ENCODE results near the gene TUBA1C.

Gene TUBA1C

GRCh38 chr12:49283541-49284429, 18.9 kb downstream of the TUBA1C start:
- no peak for DNase-seq (ENCODE audit: low read depth)

DNA sequence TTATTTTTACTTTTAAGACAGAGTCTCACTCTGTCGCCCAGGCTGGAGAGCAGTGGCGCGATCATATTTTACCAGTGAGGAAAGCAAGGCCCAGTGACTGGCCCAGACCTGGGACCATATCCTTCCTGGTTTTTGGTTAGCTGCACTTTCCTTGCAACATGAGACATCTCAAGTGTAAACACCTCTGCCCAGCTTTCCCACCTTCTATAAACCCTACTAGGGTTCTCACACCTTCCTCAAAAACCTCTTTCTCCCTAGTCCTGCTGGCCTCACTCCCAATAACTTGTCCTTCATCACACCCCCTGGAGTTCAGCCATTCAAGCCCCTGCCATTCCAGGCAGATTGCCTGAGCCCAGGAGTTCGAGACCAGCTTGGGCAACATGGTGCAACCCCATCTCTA, 19.8 kb downstream of the TUBA1C start:
- DNase-seq (ENCODE audit: low read depth), result no peak

DNA sequence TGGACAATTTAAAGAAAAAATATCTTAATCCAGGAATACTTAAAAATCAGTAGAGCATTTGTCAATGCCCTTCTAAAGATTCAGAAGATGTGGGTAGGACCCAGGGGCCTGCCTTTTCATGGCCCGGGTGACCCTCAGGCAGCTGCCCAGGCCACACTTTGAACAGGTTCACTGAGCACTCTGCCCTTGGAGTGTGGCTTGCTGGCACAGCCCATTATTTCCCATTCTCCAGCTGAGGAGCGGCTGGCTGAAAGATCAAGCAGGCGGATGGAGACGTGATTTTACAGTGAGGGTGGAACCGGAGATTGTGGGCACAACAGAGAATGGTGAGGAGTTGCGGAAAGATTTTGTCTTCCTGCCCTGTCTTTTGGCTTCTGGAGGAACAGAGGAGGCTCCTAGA, 23.0 kb downstream of the TUBA1C start:
- DNase-seq (ENCODE audit: low read depth), result no peak

GRCh38 chr12:49288412-49288853, 23.6 kb downstream of the TUBA1C start:
- DNase-seq (ENCODE audit: low read depth), result peak; percentile 11

DNA sequence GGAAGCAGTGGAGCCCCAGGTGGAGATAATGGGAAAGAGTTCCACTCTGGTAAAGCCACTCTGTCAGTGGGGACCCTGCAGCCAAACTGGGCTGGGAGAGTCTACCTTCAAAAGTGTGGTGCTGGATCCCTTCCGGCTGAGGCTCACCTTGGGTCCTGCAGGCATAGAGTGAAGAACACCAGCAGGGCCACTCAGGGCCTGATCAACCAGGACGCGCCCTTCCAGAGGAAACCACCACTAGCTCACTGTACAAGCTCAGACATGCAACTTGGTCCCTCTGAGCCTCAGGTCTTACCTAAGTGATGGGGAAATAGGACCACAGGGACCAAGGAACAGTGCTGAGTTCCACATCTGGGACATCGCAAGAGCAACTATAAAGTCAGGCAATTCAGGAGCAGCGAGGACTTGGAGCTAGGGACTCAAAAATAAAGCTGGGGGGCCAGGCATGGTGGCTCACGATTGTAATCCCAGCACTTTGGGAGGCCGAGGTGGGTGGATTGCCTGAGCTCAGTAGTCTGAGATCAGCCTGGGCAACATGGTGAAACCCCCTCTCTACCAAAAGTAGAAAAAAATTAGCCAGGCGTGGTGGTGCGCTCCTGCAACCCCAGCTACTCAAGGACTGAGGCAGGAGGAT, 24.2 kb downstream of the TUBA1C start:
- no peak for DNase-seq (ENCODE audit: low read depth)

GRCh38 chr12:49292729-49293055, 27.8 kb downstream of the TUBA1C start:
- DNase-seq (ENCODE audit: low read depth), result no peak

DNA sequence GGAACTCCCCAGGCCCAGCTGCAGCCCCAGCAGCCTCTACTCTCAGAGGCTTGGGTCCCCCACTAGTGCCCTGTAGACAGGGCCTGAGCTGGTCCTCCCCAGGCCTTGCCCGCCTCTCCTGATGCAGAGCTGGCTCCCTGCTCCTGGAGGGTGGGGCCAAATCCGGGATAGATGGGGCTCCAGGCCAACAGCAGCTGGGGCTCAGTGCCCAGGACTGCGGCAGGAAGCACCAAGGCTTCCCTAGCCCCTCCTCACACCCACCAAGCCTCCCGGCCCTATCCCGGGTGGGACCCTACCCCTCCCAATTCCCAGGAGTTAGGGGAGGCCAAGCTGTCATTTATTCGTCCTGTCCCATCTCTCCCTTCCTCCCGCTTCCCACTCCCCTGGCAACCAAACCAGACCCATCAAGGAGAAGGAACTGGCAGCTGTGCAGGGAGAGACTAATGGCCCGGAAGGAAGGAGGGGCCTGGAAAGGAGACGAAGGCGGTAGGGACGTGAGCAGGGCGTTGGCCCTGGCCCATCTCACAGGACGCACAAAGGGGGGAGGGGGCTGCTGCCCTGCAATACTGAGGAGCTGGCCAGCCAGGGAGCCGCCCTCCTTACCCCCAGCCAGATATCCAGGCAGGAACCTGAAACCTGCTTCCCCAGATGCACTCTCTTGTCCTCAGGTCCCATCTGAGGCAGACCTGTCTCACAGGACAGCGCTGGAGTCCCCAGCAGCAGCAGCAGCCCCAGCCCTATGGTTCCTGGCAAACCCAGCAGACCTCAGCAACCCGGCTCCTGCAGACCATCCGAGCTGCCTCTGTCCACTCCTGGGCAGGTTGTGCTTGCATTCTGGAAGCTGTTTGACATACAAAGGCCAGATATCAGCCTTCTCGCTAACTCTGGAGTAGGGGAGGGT, 28.4 kb downstream of the TUBA1C start:
- no peak for DNase-seq (ENCODE audit: low read depth)

DNA sequence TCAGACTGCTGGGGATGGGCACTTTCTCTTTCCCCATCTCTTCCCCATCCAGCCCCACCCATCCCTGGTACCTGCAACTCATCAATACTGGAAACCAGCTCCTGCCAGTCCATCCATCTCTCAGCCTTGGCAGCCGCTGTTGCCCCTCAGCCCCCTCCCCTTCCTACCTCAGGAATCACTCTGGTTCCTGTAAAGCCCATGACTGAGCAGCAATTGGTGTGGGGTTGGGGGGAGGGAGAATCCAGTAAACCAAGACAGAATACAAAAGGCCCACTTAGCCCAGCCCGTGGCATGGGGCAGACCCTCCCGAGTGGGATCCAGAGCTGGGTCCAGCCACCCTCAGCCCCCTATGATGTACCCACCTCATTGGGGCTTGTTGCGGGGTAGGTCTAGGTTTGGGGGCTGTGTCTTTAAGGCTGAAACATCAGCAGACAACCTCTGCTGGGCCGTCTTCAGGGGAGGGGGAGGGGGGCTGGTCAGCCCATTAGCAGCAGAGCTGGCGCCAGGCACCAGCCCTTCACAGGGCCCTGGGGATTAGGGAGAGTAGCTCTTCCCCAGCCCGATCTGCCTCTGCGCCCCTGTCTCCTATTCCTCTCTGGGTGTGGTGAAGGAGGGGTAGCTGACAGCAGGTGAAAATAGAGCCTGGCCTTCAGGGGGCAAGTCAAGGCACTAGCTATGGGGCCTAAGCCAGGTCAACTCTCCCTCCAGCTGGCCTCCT, 29.4 kb downstream of the TUBA1C start:
- DNase-seq (ENCODE audit: low read depth), result no peak

GRCh38 chr12:49294804-49295081, 29.9 kb downstream of the TUBA1C start:
- DNase-seq (ENCODE audit: low read depth), result no peak

- DNase-seq (ENCODE audit: low read depth), result no peak
Observed at GRCh38 chr12:49295082-49295936, 30.4 kb downstream of the TUBA1C start, which contains the start of gene PRPH. Gene PRPH (plus strand): TSS chr12:49295147. CDS start chr12:49295201, 54 bp downstream.

GRCh38 chr12:49296034-49296835, 31.4 kb downstream of the TUBA1C start:
- no peak for DNase-seq (ENCODE audit: low read depth)

DNA sequence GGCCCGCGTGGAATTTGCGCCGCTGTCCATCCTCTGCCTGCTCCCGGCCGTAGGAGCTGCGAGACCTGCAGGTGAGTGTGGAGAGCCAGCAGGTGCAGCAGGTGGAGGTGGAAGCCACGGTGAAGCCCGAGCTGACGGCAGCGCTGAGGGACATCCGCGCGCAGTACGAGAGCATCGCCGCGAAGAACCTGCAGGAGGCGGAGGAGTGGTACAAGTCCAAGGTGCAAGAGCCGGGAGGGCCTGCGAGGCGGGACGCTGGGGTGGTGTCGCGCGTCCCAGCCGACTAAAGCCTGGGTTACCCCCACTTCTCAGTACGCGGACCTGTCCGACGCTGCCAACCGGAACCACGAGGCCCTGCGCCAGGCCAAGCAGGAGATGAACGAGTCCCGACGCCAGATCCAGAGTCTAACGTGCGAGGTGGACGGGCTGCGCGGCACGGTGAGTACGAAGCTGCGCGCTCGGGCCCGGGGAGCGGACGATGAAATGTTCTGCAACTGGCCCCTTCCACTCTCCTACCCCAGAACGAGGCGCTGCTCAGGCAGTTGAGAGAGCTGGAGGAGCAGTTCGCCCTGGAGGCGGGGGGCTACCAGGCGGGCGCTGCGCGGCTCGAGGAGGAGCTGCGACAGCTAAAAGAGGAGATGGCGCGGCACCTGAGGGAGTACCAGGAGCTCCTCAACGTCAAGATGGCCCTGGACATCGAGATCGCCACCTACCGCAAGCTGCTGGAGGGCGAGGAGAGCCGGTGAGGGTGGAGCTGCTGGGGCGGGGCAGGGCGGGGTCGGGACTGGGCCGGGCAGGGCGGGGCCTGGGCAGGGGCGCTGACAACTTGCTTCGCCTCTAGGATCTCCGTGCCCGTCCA, 32.2 kb downstream of the TUBA1C start:
- no peak for DNase-seq (ENCODE audit: low read depth)

DNA sequence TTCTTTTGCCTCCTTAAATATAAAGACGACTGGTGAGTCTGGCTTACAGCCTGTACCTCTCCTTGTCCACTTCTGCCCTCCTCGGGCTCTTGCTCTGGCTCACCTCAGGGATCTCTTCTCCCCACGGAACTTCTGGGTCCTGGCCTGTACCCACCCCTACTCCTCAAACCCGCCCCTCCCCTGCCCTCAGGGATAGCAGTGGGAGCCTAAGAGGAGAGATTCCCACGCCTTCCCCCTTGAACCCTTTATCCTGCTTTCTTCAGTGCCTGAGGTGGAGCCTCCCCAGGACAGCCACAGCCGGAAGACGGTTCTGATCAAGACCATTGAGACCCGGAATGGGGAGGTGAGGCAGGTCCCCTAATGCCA, 32.8 kb downstream of the TUBA1C start:
- no peak for DNase-seq (ENCODE audit: low read depth)

DNA sequence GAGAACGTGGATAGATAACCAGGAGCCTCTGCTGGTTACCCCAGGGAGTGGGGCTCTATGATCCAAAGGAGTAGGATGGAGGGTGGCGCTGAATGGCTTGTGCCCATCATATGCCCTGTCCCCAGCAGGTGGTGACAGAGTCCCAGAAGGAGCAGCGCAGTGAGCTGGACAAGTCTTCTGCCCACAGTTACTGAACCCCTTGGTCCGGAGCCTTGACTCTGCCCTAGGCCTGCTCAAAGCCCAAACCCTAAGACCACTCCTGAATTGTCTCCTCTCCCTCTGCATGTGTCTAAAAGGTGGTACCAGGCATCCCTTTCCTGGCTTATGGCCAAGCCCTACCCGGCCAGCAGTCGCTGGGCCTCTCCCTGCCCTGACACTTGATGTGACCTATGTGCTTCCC, 33.3 kb downstream of the TUBA1C start:
- DNase-seq (ENCODE audit: low read depth), result no peak

- no peak for DNase-seq (ENCODE audit: low read depth)
Observed at GRCh38 chr12:49301760-49302159, 36.9 kb downstream of the TUBA1C start.

- DNase-seq (ENCODE audit: low read depth), result peak; percentile 66
Observed at GRCh38 chr12:49304161-49304560, 39.3 kb downstream of the TUBA1C start.

DNA sequence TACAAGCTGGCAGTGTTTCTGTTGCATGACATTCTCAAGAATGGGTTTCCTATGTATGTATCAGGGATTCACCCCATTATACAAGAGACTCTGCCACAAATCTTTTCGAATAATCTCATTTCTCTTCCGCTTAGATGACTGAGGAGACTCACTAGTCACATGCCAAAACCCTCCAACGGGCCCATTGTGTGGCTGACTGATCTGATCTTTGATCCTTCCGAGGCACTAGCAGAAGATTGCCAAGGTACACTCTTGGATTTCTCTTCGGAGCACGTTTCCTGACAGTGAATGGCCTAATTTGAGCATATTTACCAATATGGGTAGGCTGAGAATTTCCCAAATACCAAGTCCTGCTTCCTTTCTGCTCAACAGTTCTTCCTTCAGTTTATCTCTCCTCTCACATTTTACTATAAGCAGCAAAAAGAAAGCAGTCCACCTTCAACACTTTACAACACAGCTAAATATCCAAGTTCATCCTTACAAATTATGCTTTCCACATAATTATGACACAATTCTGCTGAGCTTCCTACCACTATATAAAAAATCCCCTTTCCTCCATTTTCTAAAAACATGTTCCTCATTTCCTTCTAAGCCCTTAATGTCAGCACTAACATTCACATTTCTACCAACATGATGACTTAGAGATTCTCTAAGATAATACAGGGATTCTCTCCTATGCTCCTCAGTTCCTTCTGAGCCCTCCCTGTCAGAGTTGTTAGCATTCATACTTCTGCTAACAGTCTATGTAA, 41.1 kb downstream of the TUBA1C start:
- DNase-seq (ENCODE audit: low read depth), result no peak

DNA sequence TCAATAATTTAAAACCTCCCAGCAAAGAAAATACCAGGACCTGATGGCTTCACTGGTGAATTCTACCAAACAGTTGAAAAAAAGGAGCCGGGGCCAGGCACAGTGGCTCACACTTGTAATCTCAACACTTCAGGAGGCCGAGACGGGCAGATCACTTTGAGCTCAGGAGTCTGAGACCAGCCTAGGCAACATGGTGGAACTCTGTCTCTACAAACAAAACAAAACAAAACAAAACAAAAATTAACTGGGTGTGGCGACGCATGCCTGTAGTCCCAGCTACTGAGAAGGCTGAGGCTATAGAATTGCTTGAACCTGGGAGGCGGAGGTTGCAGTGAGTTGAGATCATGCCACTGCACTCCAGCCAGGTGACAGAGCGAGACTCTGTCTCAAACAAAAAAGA, 44.5 kb downstream of the TUBA1C start:
- DNase-seq (ENCODE audit: low read depth), result no peak
